Measurements from ENCODE around the gene ARHGAP18. TPM values are rescaled to one million over a fixed set of nuclear protein-coding genes. Genes with fewer than 3 reads are reported as not detected.

The ARHGAP18 gene
- total RNA-seq, 1 donor from 2014 or later, result 57.9 TPM

- no peak overlapping the region for H3K4me3 ChIP-seq
- peaks cover 50% of the 10 kb centered on the region for H3K36me3 ChIP-seq
- H3K4me1 ChIP-seq, result no peaks in the 10 kb centered on the region
- H3K9me3 ChIP-seq, result no peaks in the 10 kb centered on the region
- ATAC-seq (no peak), DNase-seq (no peak)
- intact Hi-C loops (cut with DNase I), result no loop called here
- TF ChIP-seq CTCF (IDR thresholded peaks at IDR 0.05), result no peak
- H3K27me3 ChIP-seq (ENCODE audit: low read depth), result no peaks in the 10 kb centered on the region
- no peak overlapping the region for H3K27ac ChIP-seq
Observed at GRCh38 chr6:129612440-129612839, 97.5 kb downstream of the ARHGAP18 start.

- intact Hi-C loops (cut with DNase I), result no loop called here
- Histone ChIP-seq H3K9me3 (no peaks in the 10 kb centered on the region), H3K27ac (no peak overlapping the region), H3K27me3 (ENCODE audit: low read depth) (no peaks in the 10 kb centered on the region), H3K4me1 (no peaks in the 10 kb centered on the region), H3K4me3 (no peak overlapping the region), H3K36me3 (peaks cover 53% of the 10 kb centered on the region)
- ATAC-seq, result no peak
- TF ChIP-seq CTCF (IDR thresholded peaks at IDR 0.05), result no peak
- DNase-seq, result no peak
Observed at GRCh38 chr6:129609635-129610034, 100.3 kb downstream of the ARHGAP18 start.

- Histone ChIP-seq H3K4me1 (no peaks in the 10 kb centered on the region), H3K9me3 (no peaks in the 10 kb centered on the region), H3K4me3 (no peak overlapping the region), H3K27me3 (ENCODE audit: low read depth) (no peaks in the 10 kb centered on the region), H3K36me3 (peaks cover 53% of the 10 kb centered on the region), H3K27ac (no peak overlapping the region)
- TF ChIP-seq CTCF (IDR thresholded peaks at IDR 0.05), result no peak
- no peak for ATAC-seq
- DNase-seq, result no peak
- intact Hi-C loops (cut with DNase I), result no loop called here
Observed at GRCh38 chr6:129608886-129609537, 101.0 kb downstream of the ARHGAP18 start.

- ATAC-seq, result no peak
Observed at GRCh38 chr6:129607581-129608186, 102.3 kb downstream of the ARHGAP18 start.

GRCh38 chr6:129606664-129607063 is 103.3 kb downstream of the ARHGAP18 start:
- no peak for ATAC-seq
- H3K27ac ChIP-seq, result no peak overlapping the region
- TF ChIP-seq CTCF (IDR thresholded peaks at IDR 0.05), result no peak

More at GRCh38 chr6:129607581-129608186, 102.3 kb downstream of the ARHGAP18 start:
- Histone ChIP-seq H3K4me3 (no peak overlapping the region), H3K27me3 (ENCODE audit: low read depth) (no peaks in the 10 kb centered on the region), H3K4me1 (no peaks in the 10 kb centered on the region), H3K27ac (no peak overlapping the region), H3K36me3 (peaks cover 54% of the 10 kb centered on the region), H3K9me3 (no peaks in the 10 kb centered on the region)
- DNase-seq, result no peak
- no peak for TF ChIP-seq CTCF (IDR thresholded peaks at IDR 0.05)
- intact Hi-C loops (cut with DNase I), result no loop called here

More at GRCh38 chr6:129606664-129607063, 103.3 kb downstream of the ARHGAP18 start:
- no peaks in the 10 kb centered on the region for H3K9me3 ChIP-seq
- no peaks in the 10 kb centered on the region for H3K4me1 ChIP-seq
- DNase-seq, result no peak
- peaks cover 51% of the 10 kb centered on the region for H3K36me3 ChIP-seq
- no peak overlapping the region for H3K4me3 ChIP-seq
- H3K27me3 ChIP-seq (ENCODE audit: low read depth), result no peaks in the 10 kb centered on the region
- intact Hi-C loops (cut with DNase I), result no loop called here
